GM23248 (cell line): ENCODE data around the gene FKBP6.

Experiments used
- EZH2 ChIP-seq: fragments of 200-600 bp; sonication (generic); IDR thresholded peaks from 2 replicates; pipeline ENCODE4 v1.6.1; 2018; ENCODE audit warnings: antibody characterized with exemption, mild to moderate bottlenecking; ENCODE audit not compliant: insufficient read depth, poor library complexity, severe bottlenecking
- EZH2phosphoT487 ChIP-seq: fragments of 200-600 bp; sonication (generic); IDR thresholded peaks from 2 replicates; pipeline ENCODE4 v1.6.1; 2018; ENCODE audit warnings: antibody characterized with exemption, moderate library complexity, mild to moderate bottlenecking, low read depth; ENCODE audit not compliant: insufficient read depth

DNA sequence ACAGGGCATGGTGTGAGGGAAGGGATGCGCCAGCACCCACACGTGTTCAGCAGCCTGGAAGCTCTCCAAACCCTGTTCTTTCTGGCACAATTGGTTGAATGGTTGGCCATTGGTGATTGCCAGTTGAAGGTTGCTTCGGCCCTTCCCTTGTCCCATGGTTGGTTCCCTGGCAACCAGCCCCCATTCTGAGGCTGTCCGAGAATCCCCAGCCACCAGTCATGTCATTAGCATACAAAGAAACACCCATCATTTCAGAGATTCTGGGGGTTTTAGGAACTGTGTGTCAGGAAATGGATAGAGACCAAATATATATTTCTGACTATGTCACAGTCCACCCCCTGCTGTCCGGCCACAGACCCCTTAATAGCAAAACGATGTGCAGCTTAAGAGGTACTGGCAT is 21.8 kb downstream of the FKBP6 start:
- TF ChIP-seq EZH2 (no peak), EZH2phosphoT487 (no peak)
